Activated CD8-positive, alpha-beta T cell treated with anti-CD3 and anti-CD28 coated beads, Interleukin-2, amount 10 ng/mL, durations not matched to agents 7 days and 5 days (primary cell): ENCODE results near the gene SERTAD2. TPM values are rescaled to one million over a fixed set of nuclear protein-coding genes. Genes with fewer than 3 reads are reported as not detected.

ENCODE experiments used
- ATAC-seq: fragments of 150-1000 bp; cut with Tn5 transposase; one replicate; pipeline ENCODE4 v1.10.0; 2021; ENCODE audit warnings: moderate library complexity
- CTCF ChIA-PET: fragments of 350-600 bp; sonication (Branson Sonifier 250); formaldehyde crosslinking; loops from one replicate; lab custom pipeline; 2021; ENCODE audit warnings: antibody characterized with exemption; lab: Charles Lee
- POLR2A ChIA-PET: fragments of 350-600 bp; sonication (Branson Sonifier 250); formaldehyde crosslinking; loops from one replicate; lab custom pipeline; 2021; ENCODE audit warnings: antibody characterized with exemption; lab: Charles Lee
- DNase-seq: peaks from one replicate; pipeline ENCODE4 v3.0.0-alpha.2; 2020
- H3K27ac Mint-ChIP-seq: one replicate; pipeline ENCODE4 v1.8.0; 2021; ENCODE audit warnings: mild to moderate bottlenecking, mixed read lengths
- H3K27me3 Mint-ChIP-seq: one replicate; pipeline ENCODE4 v1.8.0; 2021; ENCODE audit warnings: low read depth, mixed read lengths
- H3K36me3 Mint-ChIP-seq: one replicate; pipeline ENCODE4 v1.8.0; 2021; ENCODE audit warnings: low read depth, mixed read lengths
- H3K4me1 Mint-ChIP-seq: one replicate; pipeline ENCODE4 v1.8.0; 2021; ENCODE audit warnings: low read depth, mixed read lengths
- H3K4me3 Mint-ChIP-seq: one replicate; pipeline ENCODE4 v1.8.0; 2021; ENCODE audit warnings: mild to moderate bottlenecking, mixed read lengths
- H3K9me3 Mint-ChIP-seq: one replicate; pipeline ENCODE4 v1.8.0; 2022; ENCODE audit warnings: mixed read lengths; ENCODE audit not compliant: insufficient read depth
- total RNA-seq, 2 experiments: library from RNA; stranded (reverse); gene quantifications; one replicate each; pipeline ENCODE4 v1.2.3, GENCODE V29; 2021

Gene SERTAD2
- total RNA-seq, 2 experiments from 2014 or later = 21.4 to 21.8 TPM

GRCh38 chr2:64670047-64670446 lies 16.3 kb upstream of the SERTAD2 start:
- CTCF ChIA-PET = no interaction called here
- no peak overlapping the region for H3K4me3 Mint-ChIP-seq
- peaks cover 5% of the 10 kb centered on the region for H3K36me3 Mint-ChIP-seq
- POLR2A ChIA-PET = no interaction called here
- no peaks in the 10 kb centered on the region for H3K27me3 Mint-ChIP-seq
- DNase-seq = no peak
- H3K4me1 Mint-ChIP-seq = peaks cover 44% of the 10 kb centered on the region
- H3K9me3 Mint-ChIP-seq = no peaks in the 10 kb centered on the region
- H3K27ac Mint-ChIP-seq = no peak overlapping the region
- no peak for ATAC-seq

- ChIA-PET CTCF (no interaction called here), POLR2A (no interaction called here)
- Mint-ChIP-seq H3K27ac (no peak overlapping the region), H3K27me3 (no peaks in the 10 kb centered on the region), H3K9me3 (no peaks in the 10 kb centered on the region), H3K4me3 (no peak overlapping the region), H3K36me3 (peaks cover 5% of the 10 kb centered on the region), H3K4me1 (peaks cover 42% of the 10 kb centered on the region)
- ATAC-seq = no peak
- DNase-seq = no peak
These were observed 15.6 kb upstream of the SERTAD2 start for GRCh38 chr2:64669288-64669687.

GRCh38 chr2:64668542-64668941 lies 14.8 kb upstream of the SERTAD2 start:
- peaks cover 46% of the 10 kb centered on the region for H3K4me1 Mint-ChIP-seq
- no peak overlapping the region for H3K27ac Mint-ChIP-seq
- no peak for ATAC-seq
- POLR2A ChIA-PET = interaction anchor here (7.3 kb wide), 1 partner anchor 15 kb away, joined by 73 read pairs; the partner anchor contains the start of gene SERTAD2
- DNase-seq = no peak
- no peaks in the 10 kb centered on the region for H3K27me3 Mint-ChIP-seq
- no peak overlapping the region for H3K4me3 Mint-ChIP-seq
- CTCF ChIA-PET = interaction anchor here (1.0 to 7.8 kb wide), 2 partner anchors 8 to 16 kb away, joined by 4 to 112 read pairs; partner anchors contain the start of gene SERTAD2
- no peaks in the 10 kb centered on the region for H3K9me3 Mint-ChIP-seq
- H3K36me3 Mint-ChIP-seq = peaks cover 5% of the 10 kb centered on the region

- Mint-ChIP-seq H3K36me3 (peaks cover 5% of the 10 kb centered on the region), H3K27me3 (no peaks in the 10 kb centered on the region), H3K4me1 (peaks cover 38% of the 10 kb centered on the region), H3K4me3 (peak overlapping the region; percentile 21), H3K9me3 (no peaks in the 10 kb centered on the region), H3K27ac (peak overlapping the region; percentile 74)
- DNase-seq = no peak
- CTCF ChIA-PET = interaction anchor here (0.9 to 7.8 kb wide), 8 partner anchors 8 to 59 kb away, joined by 3 to 112 read pairs (median 5); partner anchors contain the start of gene SERTAD2
- POLR2A ChIA-PET = interaction anchor here (0.6 to 7.3 kb wide), 2 partner anchors 10 to 14 kb away, joined by 3 to 73 read pairs; partner anchors contain the start of gene SERTAD2
- peak; percentile 43 for ATAC-seq
These were observed 13.8 kb upstream of the SERTAD2 start for GRCh38 chr2:64667535-64667934.

GRCh38 chr2:64666810-64667438 lies 13.2 kb upstream of the SERTAD2 start:
- H3K27me3 Mint-ChIP-seq = no peaks in the 10 kb centered on the region
- CTCF ChIA-PET = interaction anchor here (0.9 to 7.8 kb wide), 7 partner anchors 9 to 60 kb away, joined by 3 to 112 read pairs (median 5); partner anchors contain the start of gene SERTAD2
- no peaks in the 10 kb centered on the region for H3K9me3 Mint-ChIP-seq
- H3K4me1 Mint-ChIP-seq = peaks cover 32% of the 10 kb centered on the region
- POLR2A ChIA-PET = interaction anchor here (1.1 to 7.3 kb wide), 2 partner anchors 13 to 30 kb away, joined by 3 to 73 read pairs; partner anchors contain the start of gene SERTAD2
- peak; percentile 79 for ATAC-seq
- H3K36me3 Mint-ChIP-seq = peaks cover 5% of the 10 kb centered on the region
- peak overlapping the region; percentile 21 for H3K4me3 Mint-ChIP-seq
- no peak for DNase-seq
- H3K27ac Mint-ChIP-seq = peak overlapping the region; percentile 74

- peaks cover 32% of the 10 kb centered on the region for H3K4me1 Mint-ChIP-seq
- CTCF ChIA-PET = interaction anchor here (1.1 to 7.8 kb wide), 4 partner anchors 11 to 30 kb away, joined by 3 to 112 read pairs (median 6); partner anchors contain the start of gene SERTAD2
- POLR2A ChIA-PET = interaction anchor here (0.7 to 7.3 kb wide), 2 partner anchors 12 to 84 kb away, joined by 3 to 73 read pairs; partner anchors contain the start of gene SERTAD2
- H3K27me3 Mint-ChIP-seq = no peaks in the 10 kb centered on the region
- ATAC-seq (no peak), DNase-seq (no peak)
- H3K4me3 Mint-ChIP-seq = no peak overlapping the region
- no peak overlapping the region for H3K27ac Mint-ChIP-seq
- peaks cover 5% of the 10 kb centered on the region for H3K36me3 Mint-ChIP-seq
- no peaks in the 10 kb centered on the region for H3K9me3 Mint-ChIP-seq
These were observed 12.0 kb upstream of the SERTAD2 start for GRCh38 chr2:64665709-64666108.

GRCh38 chr2:64663402-64663801 lies 9.7 kb upstream of the SERTAD2 start:
- Mint-ChIP-seq H3K4me1 (peaks cover 41% of the 10 kb centered on the region), H3K27me3 (no peaks in the 10 kb centered on the region), H3K27ac (no peak overlapping the region), H3K4me3 (no peak overlapping the region), H3K9me3 (no peaks in the 10 kb centered on the region), H3K36me3 (peaks cover 5% of the 10 kb centered on the region)
- ATAC-seq = no peak
- ChIA-PET POLR2A (interaction anchor here (1.1 to 7.3 kb wide), 3 partner anchors 9 to 88 kb away, joined by 3 to 73 read pairs (median 3); partner anchors contain the start of gene SERTAD2), CTCF (interaction anchor here (1.0 to 7.8 kb wide), 9 partner anchors 10 to 104 kb away, joined by 3 to 112 read pairs (median 6); partner anchors contain the start of gene SERTAD2)
- no peak for DNase-seq

GRCh38 chr2:64661741-64662169 lies 8.0 kb upstream of the SERTAD2 start:
- Mint-ChIP-seq H3K36me3 (peaks cover 2% of the 10 kb centered on the region), H3K9me3 (no peaks in the 10 kb centered on the region), H3K27me3 (no peaks in the 10 kb centered on the region), H3K4me3 (no peak overlapping the region), H3K4me1 (peaks cover 39% of the 10 kb centered on the region), H3K27ac (no peak overlapping the region)
- ChIA-PET CTCF (interaction anchor here (0.6 to 7.8 kb wide), 4 partner anchors 9 to 89 kb away, joined by 3 to 112 read pairs (median 4); partner anchors contain the start of gene SERTAD2), POLR2A (interaction anchor here (0.7 to 7.3 kb wide), 2 partner anchors 8 to 627 kb away, joined by 4 to 73 read pairs; partner anchors contain the start of gene SERTAD2)
- no peak for ATAC-seq
- DNase-seq = no peak

GRCh38 chr2:64659252-64659651 lies 5.5 kb upstream of the SERTAD2 start:
- no peaks in the 10 kb centered on the region for H3K36me3 Mint-ChIP-seq
- POLR2A ChIA-PET = no interaction called here
- CTCF ChIA-PET = interaction anchor here (0.7 to 2.6 kb wide), 5 partner anchors 10 to 92 kb away, joined by 3 to 10 read pairs (median 5); no protein-coding TSS in a partner anchor
- no peaks in the 10 kb centered on the region for H3K27me3 Mint-ChIP-seq
- peak overlapping the region; percentile 1 for H3K27ac Mint-ChIP-seq
- H3K4me1 Mint-ChIP-seq = peaks cover 45% of the 10 kb centered on the region
- no peak for ATAC-seq
- no peak for DNase-seq
- H3K4me3 Mint-ChIP-seq = no peak overlapping the region
- no peaks in the 10 kb centered on the region for H3K9me3 Mint-ChIP-seq

- no peaks in the 10 kb centered on the region for H3K9me3 Mint-ChIP-seq
- no peaks in the 10 kb centered on the region for H3K27me3 Mint-ChIP-seq
- H3K27ac Mint-ChIP-seq = no peak overlapping the region
- H3K4me1 Mint-ChIP-seq = peaks cover 40% of the 10 kb centered on the region
- DNase-seq (no peak), ATAC-seq (no peak)
- CTCF ChIA-PET = interaction anchor here (1.0 to 2.6 kb wide), 7 partner anchors 9 to 327 kb away, joined by 3 to 10 read pairs (median 4); partner anchors contain the start of gene AFTPH
- POLR2A ChIA-PET = no interaction called here
- no peak overlapping the region for H3K4me3 Mint-ChIP-seq
- H3K36me3 Mint-ChIP-seq = no peaks in the 10 kb centered on the region
These were observed 4.6 kb upstream of the SERTAD2 start for GRCh38 chr2:64658269-64658668.

GRCh38 chr2:64657411-64657810 lies 3.7 kb upstream of the SERTAD2 start:
- ChIA-PET POLR2A (interaction anchor here (0.6 to 0.7 kb wide), 2 partner anchors 10 to 70 kb away, joined by 3 read pairs; no protein-coding TSS in a partner anchor), CTCF (interaction anchor here (1.1 to 2.6 kb wide), 4 partner anchors 11 to 133 kb away, joined by 3 to 10 read pairs (median 3); partner anchors contain the start of gene AFTPH)
- no peak overlapping the region for H3K4me3 Mint-ChIP-seq
- no peaks in the 10 kb centered on the region for H3K9me3 Mint-ChIP-seq
- ATAC-seq (no peak), DNase-seq (no peak)
- H3K27me3 Mint-ChIP-seq = no peaks in the 10 kb centered on the region
- no peak overlapping the region for H3K27ac Mint-ChIP-seq
- peaks cover 40% of the 10 kb centered on the region for H3K4me1 Mint-ChIP-seq
- peaks cover 6% of the 10 kb centered on the region for H3K36me3 Mint-ChIP-seq
